Measurements from ENCODE around the gene DLG2. TPM values are rescaled to one million over a fixed set of nuclear protein-coding genes. Genes with fewer than 3 reads are reported as not detected.

Gene DLG2
- total RNA-seq, 4 donors from 2014 or later, result 1.3 to 4.7 (median 2.4) TPM

DNA sequence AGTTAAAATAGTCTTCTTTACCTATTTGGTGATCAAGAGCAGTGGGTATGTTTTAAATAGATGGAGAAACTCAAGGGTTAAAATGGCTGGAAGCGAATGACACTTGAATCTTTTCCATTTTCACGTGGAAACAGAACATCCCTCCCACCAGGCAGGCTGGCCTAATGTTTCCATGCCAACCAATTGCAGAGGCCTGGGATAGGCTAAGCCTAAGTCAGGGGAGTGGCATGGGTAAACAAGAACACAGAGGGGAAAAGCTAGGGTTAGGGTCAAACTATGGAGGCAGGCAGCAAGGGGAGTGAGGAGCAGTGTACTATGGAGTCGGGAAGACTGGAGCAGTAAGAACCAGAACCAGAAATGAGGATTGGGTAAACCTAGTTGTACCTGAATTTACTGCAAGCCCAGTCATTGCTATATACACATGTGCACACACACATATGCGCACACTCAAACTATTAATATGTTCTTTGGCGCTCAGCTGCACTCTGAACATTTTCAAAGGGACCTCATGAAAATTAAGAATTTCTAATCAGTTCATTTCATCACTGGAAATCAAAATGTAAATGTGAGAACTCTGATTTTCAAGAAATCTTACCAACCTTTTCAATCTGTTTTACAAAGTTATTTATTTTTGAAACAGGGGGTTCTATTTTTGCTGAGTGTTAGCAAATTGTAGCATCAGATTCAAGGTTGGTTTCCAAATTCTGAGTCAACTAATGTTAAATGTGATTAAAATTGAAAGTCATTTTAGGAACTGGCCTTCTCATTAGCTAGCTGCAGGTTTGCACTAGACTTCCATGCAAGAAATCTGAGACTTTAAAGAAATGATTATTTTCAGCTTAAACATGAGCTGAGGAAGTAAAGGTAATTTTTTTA lies 2014.0 kb downstream of the DLG2 start:
- Histone ChIP-seq H3K36me3 (no peaks in the 10 kb centered on the region), H3K4me1 (no peaks in the 10 kb centered on the region), H3K27me3 (no peaks in the 10 kb centered on the region), H3K9me3 (no peaks in the 10 kb centered on the region), H3K27ac (no peak overlapping the region), H3K4me3 (no peak overlapping the region)
- in situ Hi-C loops (cut with MboI; ENCODE audit: low sequenced_read_pairs in 4 of 4), result no loop called here
- DNase-seq, result no peak
- intact Hi-C loops (cut with DNase I; ENCODE audit: low total_unique reads), result no loop called here
- TF ChIP-seq, protein P1, sequence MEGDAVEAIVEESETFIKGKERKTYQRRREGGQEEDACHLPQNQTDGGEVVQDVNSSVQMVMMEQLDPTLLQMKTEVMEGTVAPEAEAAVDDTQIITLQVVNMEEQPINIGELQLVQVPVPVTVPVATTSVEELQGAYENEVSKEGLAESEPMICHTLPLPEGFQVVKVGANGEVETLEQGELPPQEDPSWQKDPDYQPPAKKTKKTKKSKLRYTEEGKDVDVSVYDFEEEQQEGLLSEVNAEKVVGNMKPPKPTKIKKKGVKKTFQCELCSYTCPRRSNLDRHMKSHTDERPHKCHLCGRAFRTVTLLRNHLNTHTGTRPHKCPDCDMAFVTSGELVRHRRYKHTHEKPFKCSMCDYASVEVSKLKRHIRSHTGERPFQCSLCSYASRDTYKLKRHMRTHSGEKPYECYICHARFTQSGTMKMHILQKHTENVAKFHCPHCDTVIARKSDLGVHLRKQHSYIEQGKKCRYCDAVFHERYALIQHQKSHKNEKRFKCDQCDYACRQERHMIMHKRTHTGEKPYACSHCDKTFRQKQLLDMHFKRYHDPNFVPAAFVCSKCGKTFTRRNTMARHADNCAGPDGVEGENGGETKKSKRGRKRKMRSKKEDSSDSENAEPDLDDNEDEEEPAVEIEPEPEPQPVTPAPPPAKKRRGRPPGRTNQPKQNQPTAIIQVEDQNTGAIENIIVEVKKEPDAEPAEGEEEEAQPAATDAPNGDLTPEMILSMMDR (IDR thresholded peaks at IDR 0.05 in 4 of 5, conservative IDR thresholded peaks at IDR 0.05 in 1 of 5), result no peak
- no peak for TF ChIP-seq POLR2A (IDR thresholded peaks at IDR 0.05)
- no peak for ATAC-seq

DNA sequence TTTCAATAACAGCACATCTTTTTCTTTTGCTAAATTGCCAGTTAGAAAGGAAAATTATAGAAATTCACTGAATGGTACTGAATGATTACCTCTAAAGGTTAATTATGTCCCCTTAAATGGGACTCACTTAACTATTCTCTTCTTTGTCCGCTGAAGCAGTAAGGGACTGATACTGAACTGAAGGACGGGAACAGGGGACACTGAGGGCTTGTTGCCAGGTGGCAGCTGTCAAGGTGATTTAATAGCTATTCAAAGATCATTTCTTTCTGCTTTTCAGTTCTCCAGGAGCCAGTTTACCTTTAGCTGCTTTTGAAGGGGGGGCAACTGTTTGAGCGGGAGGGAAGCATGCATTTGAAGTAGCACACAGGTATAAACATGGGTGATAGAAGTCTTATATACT lies 2015.5 kb downstream of the DLG2 start:
- TF ChIP-seq, protein P1 (IDR thresholded peaks at IDR 0.05 in 4 of 5, conservative IDR thresholded peaks at IDR 0.05 in 1 of 5), result no peak
- TF ChIP-seq POLR2A (IDR thresholded peaks at IDR 0.05), result no peak
- Histone ChIP-seq H3K27ac (no peak overlapping the region), H3K36me3 (no peaks in the 10 kb centered on the region), H3K27me3 (no peaks in the 10 kb centered on the region), H3K4me3 (no peak overlapping the region), H3K4me1 (no peaks in the 10 kb centered on the region), H3K9me3 (no peaks in the 10 kb centered on the region)
- in situ Hi-C loops (cut with MboI; ENCODE audit: low sequenced_read_pairs in 4 of 4) (no loop called here), intact Hi-C loops (cut with DNase I; ENCODE audit: low total_unique reads) (no loop called here)
- DNase-seq (no peak), ATAC-seq (no peak)

DNA sequence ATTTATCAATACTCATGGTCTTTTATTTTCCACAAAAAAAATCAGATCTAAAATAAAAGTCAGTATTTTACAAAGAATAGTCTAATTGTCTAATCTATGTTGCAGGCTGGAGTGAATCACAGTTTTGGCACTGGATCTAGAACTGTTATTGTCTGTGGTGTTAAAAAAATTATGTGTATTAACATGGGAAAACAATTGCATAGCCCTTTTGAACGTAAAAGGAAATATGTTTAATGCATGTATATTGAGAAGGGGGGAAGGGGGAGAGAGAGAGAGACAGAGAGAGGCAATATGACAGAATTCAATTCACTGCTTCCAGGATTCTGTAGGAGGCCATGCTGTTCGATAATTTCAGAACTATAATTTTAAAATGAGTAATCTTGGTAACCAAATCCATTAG lies 2016.1 kb downstream of the DLG2 start:
- Histone ChIP-seq H3K36me3 (no peaks in the 10 kb centered on the region), H3K27ac (no peak overlapping the region), H3K4me3 (no peak overlapping the region), H3K27me3 (no peaks in the 10 kb centered on the region), H3K9me3 (no peaks in the 10 kb centered on the region), H3K4me1 (no peaks in the 10 kb centered on the region)
- in situ Hi-C loops (cut with MboI; ENCODE audit: low sequenced_read_pairs in 4 of 4), result no loop called here
- intact Hi-C loops (cut with DNase I; ENCODE audit: low total_unique reads), result no loop called here
- TF ChIP-seq, protein P1 (IDR thresholded peaks at IDR 0.05 in 4 of 5, conservative IDR thresholded peaks at IDR 0.05 in 1 of 5), result no peak
- no peak for TF ChIP-seq POLR2A (IDR thresholded peaks at IDR 0.05)
- DNase-seq (no peak), ATAC-seq (no peak)

DNA sequence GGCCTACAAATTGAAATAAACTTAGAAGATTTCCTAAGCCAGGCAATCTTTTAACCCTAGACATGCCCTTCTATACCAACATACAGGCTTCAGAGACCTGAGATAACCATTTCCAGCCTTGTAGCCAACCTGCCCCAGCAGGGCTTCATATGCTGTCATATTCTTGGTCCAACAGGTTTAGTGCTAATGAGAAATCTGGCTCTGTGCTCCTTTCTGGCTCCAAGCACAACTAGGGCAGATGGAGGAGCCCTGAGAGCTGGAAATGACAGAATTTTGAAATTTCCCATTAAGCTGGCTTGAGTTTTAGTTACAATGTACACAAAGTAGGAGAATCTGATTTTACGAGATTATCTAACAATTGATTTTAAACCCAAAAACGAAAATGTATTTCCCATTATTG lies 2018.0 kb downstream of the DLG2 start:
- Histone ChIP-seq H3K36me3 (no peaks in the 10 kb centered on the region), H3K27me3 (no peaks in the 10 kb centered on the region), H3K4me3 (no peak overlapping the region), H3K9me3 (no peaks in the 10 kb centered on the region), H3K4me1 (no peaks in the 10 kb centered on the region), H3K27ac (no peak overlapping the region)
- no peak for DNase-seq
- TF ChIP-seq POLR2A (IDR thresholded peaks at IDR 0.05), result no peak
- TF ChIP-seq, protein P1 (IDR thresholded peaks at IDR 0.05 in 4 of 5, conservative IDR thresholded peaks at IDR 0.05 in 1 of 5), result no peak
- no peak for ATAC-seq
- intact Hi-C loops (cut with DNase I; ENCODE audit: low total_unique reads), result no loop called here
- in situ Hi-C loops (cut with MboI; ENCODE audit: low sequenced_read_pairs in 4 of 4), result no loop called here
